Measurements from ENCODE around the gene FNIP2. TPM values are rescaled to one million over a fixed set of nuclear protein-coding genes. Genes with fewer than 3 reads are reported as not detected.

The FNIP2 gene
- total and polyA plus RNA-seq, 10 donors: 2.4 to 59.1 (median 36.7) TPM

GRCh38 chr4:158854236-158854635 is 85.4 kb downstream of the FNIP2 start:
- no peaks in the 10 kb centered on the region for H3K27me3 ChIP-seq (replicated peaks in 1 of 7)
- TF ChIP-seq POLR2AphosphoS5 (IDR thresholded peaks at IDR 0.05): no peak
- TF ChIP-seq, protein P1, sequence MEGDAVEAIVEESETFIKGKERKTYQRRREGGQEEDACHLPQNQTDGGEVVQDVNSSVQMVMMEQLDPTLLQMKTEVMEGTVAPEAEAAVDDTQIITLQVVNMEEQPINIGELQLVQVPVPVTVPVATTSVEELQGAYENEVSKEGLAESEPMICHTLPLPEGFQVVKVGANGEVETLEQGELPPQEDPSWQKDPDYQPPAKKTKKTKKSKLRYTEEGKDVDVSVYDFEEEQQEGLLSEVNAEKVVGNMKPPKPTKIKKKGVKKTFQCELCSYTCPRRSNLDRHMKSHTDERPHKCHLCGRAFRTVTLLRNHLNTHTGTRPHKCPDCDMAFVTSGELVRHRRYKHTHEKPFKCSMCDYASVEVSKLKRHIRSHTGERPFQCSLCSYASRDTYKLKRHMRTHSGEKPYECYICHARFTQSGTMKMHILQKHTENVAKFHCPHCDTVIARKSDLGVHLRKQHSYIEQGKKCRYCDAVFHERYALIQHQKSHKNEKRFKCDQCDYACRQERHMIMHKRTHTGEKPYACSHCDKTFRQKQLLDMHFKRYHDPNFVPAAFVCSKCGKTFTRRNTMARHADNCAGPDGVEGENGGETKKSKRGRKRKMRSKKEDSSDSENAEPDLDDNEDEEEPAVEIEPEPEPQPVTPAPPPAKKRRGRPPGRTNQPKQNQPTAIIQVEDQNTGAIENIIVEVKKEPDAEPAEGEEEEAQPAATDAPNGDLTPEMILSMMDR (IDR thresholded peaks at IDR 0.05 in 8 of 11, conservative IDR thresholded peaks at IDR 0.05 in 3 of 11): no peak
- no peak for TF ChIP-seq POLR2A (IDR thresholded peaks at IDR 0.05)
- H3K36me3 ChIP-seq: peaks cover 0 to 13% (median 0%) of the 10 kb centered on the region in 6 donors
- intact Hi-C loops (cut with DNase I; ENCODE audit: low total_unique reads): loop anchor here (2.0 to 10.0 kb wide), 3 partner anchors 321 to 591 kb away; no protein-coding TSS in a partner anchor
- no peak overlapping the region for H3K4me3 ChIP-seq
- WGBS, 5 donors: 91 to 98% (median 96%) methylated on average over 6 of the region's 6 CpGs
- DNase-seq: no peak
- H3K9me3 ChIP-seq: no peaks in the 10 kb centered on the region
- H3K27ac ChIP-seq: no peak overlapping the region
- H3K4me1 ChIP-seq: peaks cover 0 to 7% (median 0%) of the 10 kb centered on the region in 6 donors

DNA sequence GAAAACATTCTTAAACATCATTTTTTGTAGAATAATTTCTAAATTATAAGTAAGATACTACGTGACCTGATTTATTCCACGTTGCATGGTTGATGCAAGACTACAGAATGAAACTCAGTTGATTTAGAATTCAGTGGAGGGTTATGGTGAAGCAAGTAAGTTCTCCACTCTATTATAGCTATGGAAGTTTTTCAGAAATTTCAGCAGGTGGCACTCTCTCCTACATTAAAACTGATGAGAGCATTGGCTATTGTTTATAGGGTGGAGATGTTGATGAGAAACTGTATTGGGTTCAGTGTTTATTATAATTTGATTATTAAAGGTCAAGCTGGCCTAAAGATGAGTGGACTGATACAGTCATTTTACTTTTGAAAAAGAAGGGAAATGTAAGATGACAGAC is 88.0 kb downstream of the FNIP2 start:
- H3K9me3 ChIP-seq: no peaks in the 10 kb centered on the region
- TF ChIP-seq POLR2A (IDR thresholded peaks at IDR 0.05): no peak
- no peak for TF ChIP-seq POLR2AphosphoS5 (IDR thresholded peaks at IDR 0.05)
- TF ChIP-seq, protein P1 (IDR thresholded peaks at IDR 0.05 in 8 of 11, conservative IDR thresholded peaks at IDR 0.05 in 3 of 11): peak in 9 of 11 experiments; percentile 16 to 67 (median 54)
- intact Hi-C loops (cut with DNase I; ENCODE audit: low total_unique reads): loop anchor here (10.0 kb wide), 2 partner anchors 348 to 588 kb away; no protein-coding TSS in a partner anchor
- 53 to 65% (median 56%) methylated on average over 2 of the region's 2 CpGs for WGBS, 5 donors
- no peak for DNase-seq
- H3K27ac ChIP-seq: no peak overlapping the region
- H3K36me3 ChIP-seq: peaks cover 0 to 37% (median 6%) of the 10 kb centered on the region in 6 donors
- no peaks in the 10 kb centered on the region for H3K4me1 ChIP-seq
- H3K27me3 ChIP-seq (replicated peaks in 1 of 7): no peaks in the 10 kb centered on the region
- no peak overlapping the region for H3K4me3 ChIP-seq

GRCh38 chr4:158857951-158858350 is 89.1 kb downstream of the FNIP2 start:
- no peak for DNase-seq
- Histone ChIP-seq H3K36me3 (peaks cover 0 to 48% (median 7%) of the 10 kb centered on the region in 6 donors), H3K9me3 (no peaks in the 10 kb centered on the region), H3K27ac (no peak overlapping the region), H3K4me3 (no peak overlapping the region), H3K27me3 (replicated peaks in 1 of 7) (no peaks in the 10 kb centered on the region), H3K4me1 (no peaks in the 10 kb centered on the region)
- TF ChIP-seq POLR2AphosphoS5 (IDR thresholded peaks at IDR 0.05) (no peak), POLR2A (IDR thresholded peaks at IDR 0.05) (no peak)
- TF ChIP-seq, protein P1 (IDR thresholded peaks at IDR 0.05 in 8 of 11, conservative IDR thresholded peaks at IDR 0.05 in 3 of 11): no peak
- WGBS, 5 donors: 85 to 94% (median 89%) methylated on average over 1 of the region's 1 CpG
- intact Hi-C loops (cut with DNase I; ENCODE audit: low total_unique reads): loop anchor here (10.0 kb wide), 2 partner anchors 347 to 587 kb away; no protein-coding TSS in a partner anchor

- WGBS, 5 donors: 86 to 93% (median 90%) methylated on average over 6 of the region's 6 CpGs
Observed at GRCh38 chr4:158858410-158859199, 89.8 kb downstream of the FNIP2 start.

More at GRCh38 chr4:158858410-158859199, 89.8 kb downstream of the FNIP2 start:
- peaks cover 0 to 55% (median 7%) of the 10 kb centered on the region in 6 donors for H3K36me3 ChIP-seq
- intact Hi-C loops (cut with DNase I; ENCODE audit: low total_unique reads): loop anchor here (10.0 kb wide), 2 partner anchors 346 to 586 kb away; no protein-coding TSS in a partner anchor
- no peaks in the 10 kb centered on the region for H3K4me1 ChIP-seq
- H3K27ac ChIP-seq: no peak overlapping the region
- H3K27me3 ChIP-seq (replicated peaks in 1 of 7): no peaks in the 10 kb centered on the region
- TF ChIP-seq POLR2A (IDR thresholded peaks at IDR 0.05): no peak
- TF ChIP-seq, protein P1 (IDR thresholded peaks at IDR 0.05 in 8 of 11, conservative IDR thresholded peaks at IDR 0.05 in 3 of 11): no peak
- no peak for TF ChIP-seq POLR2AphosphoS5 (IDR thresholded peaks at IDR 0.05)
- DNase-seq: no peak
- H3K9me3 ChIP-seq: no peaks in the 10 kb centered on the region
- H3K4me3 ChIP-seq: no peak overlapping the region
